Gastrocnemius medialis (tissue), 4 donors: ENCODE data around the gene GRIK4.

Experiments used
- POLR2A ChIP-seq, 2 donors: fragments of 450-650 bp; IDR thresholded peaks; one replicate each; pipeline ENCODE4 v1.6.1; 2017; ENCODE audit warnings: antibody characterized with exemption in 2 of 2, mild to moderate bottlenecking in 2 of 2, moderate library complexity in 2 of 2
- TF ChIP-seq, protein P1 (sequence below), 5 experiments: fragments of 450-650 bp in 3 of 5; fragments of 200-600 bp in 2 of 5; sonication (generic) in 2 of 5; IDR thresholded peaks in 4 of 5; conservative IDR thresholded peaks in 1 of 5; 1 replicate in 4 of 5; 2 replicates in 1 of 5; pipeline ENCODE4 v1.5.1; 2016 to 2019; ENCODE audit warnings: antibody characterized with exemption in 5 of 5, mild to moderate bottlenecking in 3 of 5, moderate library complexity in 3 of 5

DNA sequence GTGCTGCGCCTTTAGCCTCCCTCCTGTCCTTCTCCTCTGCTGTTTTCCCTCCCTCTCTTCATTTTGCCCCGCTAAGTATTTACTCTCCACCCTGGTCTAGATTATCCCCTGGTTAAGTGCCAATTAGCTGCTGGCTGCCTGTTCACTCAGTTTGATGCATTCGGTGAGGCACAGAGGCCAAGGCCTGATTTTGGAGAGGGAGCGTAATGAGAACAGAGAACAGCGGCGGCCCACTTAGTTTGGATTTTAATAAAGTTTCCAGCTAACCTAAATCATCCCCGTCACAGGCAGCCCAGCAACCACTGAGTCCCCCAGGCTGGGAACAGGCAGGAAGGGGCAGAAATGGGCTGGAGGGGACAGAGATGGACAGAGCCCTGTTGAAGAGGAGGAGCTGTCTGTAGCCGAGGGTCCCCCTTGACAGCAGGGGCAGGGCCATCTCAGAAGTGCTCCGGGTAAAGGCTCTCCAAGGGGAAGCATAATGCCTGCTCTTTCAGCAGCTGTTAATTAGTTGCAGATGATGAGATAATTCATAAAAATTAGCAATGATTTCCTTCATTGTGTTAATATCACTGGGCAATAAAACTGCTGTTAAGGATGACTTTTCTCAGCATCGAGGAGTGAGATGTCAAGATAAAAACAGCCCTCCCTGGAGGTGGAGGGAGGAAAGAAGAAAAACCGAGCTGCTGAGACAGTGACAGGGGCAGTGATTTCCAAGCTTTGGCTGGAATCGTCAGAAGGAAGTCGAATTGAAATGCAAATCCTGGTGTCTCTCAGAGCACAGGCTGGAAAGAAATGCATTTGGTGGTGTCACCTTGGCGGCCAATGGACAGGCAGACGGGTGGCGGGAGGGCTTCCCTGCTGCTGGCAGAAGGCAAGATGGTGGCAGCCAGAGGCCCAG lies 170.1 kb downstream of the GRIK4 start:
- TF ChIP-seq POLR2A (IDR thresholded peaks at IDR 0.05) = no peak
- TF ChIP-seq, protein P1, sequence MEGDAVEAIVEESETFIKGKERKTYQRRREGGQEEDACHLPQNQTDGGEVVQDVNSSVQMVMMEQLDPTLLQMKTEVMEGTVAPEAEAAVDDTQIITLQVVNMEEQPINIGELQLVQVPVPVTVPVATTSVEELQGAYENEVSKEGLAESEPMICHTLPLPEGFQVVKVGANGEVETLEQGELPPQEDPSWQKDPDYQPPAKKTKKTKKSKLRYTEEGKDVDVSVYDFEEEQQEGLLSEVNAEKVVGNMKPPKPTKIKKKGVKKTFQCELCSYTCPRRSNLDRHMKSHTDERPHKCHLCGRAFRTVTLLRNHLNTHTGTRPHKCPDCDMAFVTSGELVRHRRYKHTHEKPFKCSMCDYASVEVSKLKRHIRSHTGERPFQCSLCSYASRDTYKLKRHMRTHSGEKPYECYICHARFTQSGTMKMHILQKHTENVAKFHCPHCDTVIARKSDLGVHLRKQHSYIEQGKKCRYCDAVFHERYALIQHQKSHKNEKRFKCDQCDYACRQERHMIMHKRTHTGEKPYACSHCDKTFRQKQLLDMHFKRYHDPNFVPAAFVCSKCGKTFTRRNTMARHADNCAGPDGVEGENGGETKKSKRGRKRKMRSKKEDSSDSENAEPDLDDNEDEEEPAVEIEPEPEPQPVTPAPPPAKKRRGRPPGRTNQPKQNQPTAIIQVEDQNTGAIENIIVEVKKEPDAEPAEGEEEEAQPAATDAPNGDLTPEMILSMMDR (IDR thresholded peaks at IDR 0.05 in 4 of 5, conservative IDR thresholded peaks at IDR 0.05 in 1 of 5) = no peak
